ENCODE measurements around the gene HERC2. TPM values are rescaled to one million over a fixed set of nuclear protein-coding genes. Genes with fewer than 3 reads are reported as not detected.

HERC2 gene
- total and polyA plus RNA-seq, 2 of the 8 experiments (the other 6 are each of a cell fraction or from before 2014, with no cell fraction given) = 83.0 to 88.7 TPM

GRCh38 chr15:28131946-28132345, 190.0 kb downstream of the HERC2 start:
- H3K36me3 ChIP-seq (ENCODE audit: control insufficient read depth in 2 of 4, insufficient read depth in 4 of 4, low read length in 3 of 4) = peaks cover 6 to 31% (median 18%) of the 10 kb centered on the region in 4 experiments; a peak in 7 of 8 replicates
- H2AFZ ChIP-seq (ENCODE audit: low read length) = no peak overlapping the region
- H3K18ac ChIP-seq (ENCODE audit: extremely low read depth, low read length) = no peak overlapping the region
- no peak overlapping the region for H4K5ac ChIP-seq (ENCODE audit: insufficient read length, low read depth, low read length)
- H3K23me2 ChIP-seq (ENCODE audit: low read depth, low read length) = 0 out of 2 replicates have a peak, but pooled peaks cover 1% of the 10 kb centered on the region
- H3K9ac ChIP-seq (replicated peaks in 1 of 4; ENCODE audit: extremely low read depth in 1 of 4, low read depth in 3 of 4, low read length in 3 of 4) = no peak overlapping the region
- 88% methylated on average over 13 of the region's 13 CpGs; no CpG with 5 or more reads in 1 of the 2 experiments for WGBS, 2 experiments (ENCODE audit: extremely low coverage in 1 of 2, insufficient coverage in 1 of 2, insufficient read length in 1 of 2, insufficient replicate concordance in 2 of 2, low coverage in 1 of 2, low lambda C conversion rate in 2 of 2, missing lambda C conversion rate in 1 of 2)
- H2BK15ac ChIP-seq (ENCODE audit: low read length) = no peak overlapping the region
- H3K4me3 ChIP-seq (ENCODE audit: extremely low read depth in 1 of 4, insufficient read depth in 2 of 4, low read depth in 3 of 4, low read length in 4 of 4) = no peak overlapping the region
- no peak overlapping the region for H3K4me2 ChIP-seq (ENCODE audit: insufficient read depth in 1 of 2, low read depth in 2 of 2, low read length in 2 of 2)
- no peak overlapping the region for H2BK12ac ChIP-seq (ENCODE audit: low read depth, low read length)
- no peak overlapping the region for H3K4ac ChIP-seq (replicated peaks; ENCODE audit: insufficient read length, low read depth, low read length)
- H2AK5ac ChIP-seq (ENCODE audit: low read depth, low read length) = no peak overlapping the region
- no peaks in the 10 kb centered on the region for H3K9me3 ChIP-seq (ENCODE audit: insufficient read depth in 2 of 2, low read depth in 1 of 2, low read length in 1 of 2)
- no peak overlapping the region for H3K23ac ChIP-seq (ENCODE audit: insufficient read length)
- FAIRE-seq (no peak), DNase-seq (ENCODE audit: low read depth in 1 of 2, low spot score in 2 of 2) (no peak)
- peaks cover 4 to 5% of the 10 kb centered on the region in 2 experiments for H4K20me1 ChIP-seq (replicated peaks in 1 of 2; ENCODE audit: control insufficient read depth in 1 of 2, insufficient read depth in 2 of 2, low read length in 2 of 2)
- no peak overlapping the region for H3K14ac ChIP-seq (ENCODE audit: insufficient read length)
- H3K56ac ChIP-seq (replicated peaks; ENCODE audit: insufficient read length, low read depth, low read length) = no peak overlapping the region
- H2BK5ac ChIP-seq (ENCODE audit: low read depth, low read length) = 0 out of 2 replicates have a peak overlapping the region, but pooled peaks have one; percentile 41
- POLR2A ChIA-PET (ENCODE audit: partially characterized antibody) = no interaction called here
- H2BK120ac ChIP-seq (replicated peaks; ENCODE audit: low read depth, low read length) = no peak overlapping the region
- H3K79me2 ChIP-seq (ENCODE audit: control insufficient read depth in 1 of 2, insufficient read depth in 2 of 2, low read length in 2 of 2) = no peaks in the 10 kb centered on the region; a peak in 1 of 4 replicates
- peaks cover 2% of the 10 kb centered on the region; the same call in 1 of the 2 replicates for H3K79me1 ChIP-seq (ENCODE audit: low read depth, low read length)
- no peak overlapping the region for H4K8ac ChIP-seq (ENCODE audit: extremely low read depth, insufficient read depth, low read length)
- CTCF ChIA-PET (ENCODE audit: partially characterized antibody) = no interaction called here
- no peak overlapping the region for H2BK20ac ChIP-seq (ENCODE audit: low read length)
- no peak overlapping the region for H3K27ac ChIP-seq (ENCODE audit: low read depth, low read length)
- no peaks in the 10 kb centered on the region for H3K27me3 ChIP-seq (replicated peaks in 1 of 4; ENCODE audit: control insufficient read depth in 3 of 4, extremely low read depth in 1 of 4, insufficient read depth in 3 of 4, low read length in 3 of 4)
- peaks cover 0 to 8% (median 4%) of the 10 kb centered on the region in 4 experiments; a peak in 5 of 7 replicates for H3K4me1 ChIP-seq (replicated peaks in 1 of 4; ENCODE audit: control insufficient read depth in 3 of 4, insufficient read depth in 4 of 4, low read length in 3 of 4)
- no peak overlapping the region for H4K91ac ChIP-seq (replicated peaks; ENCODE audit: insufficient read length, low read length)
- no peak for TF ChIP-seq SRF (IDR thresholded peaks at IDR 0.05; ENCODE audit: low read depth, low read length)
- no peak for TF ChIP-seq BCL11A (IDR thresholded peaks at IDR 0.05; ENCODE audit: low read depth in 2 of 2, low read length in 2 of 2)
- no peak for TF ChIP-seq NANOG (IDR thresholded peaks at IDR 0.05; ENCODE audit: insufficient read depth, low read depth, low read length, poor library complexity, severe bottlenecking)
- TF ChIP-seq SP4 (IDR thresholded peaks at IDR 0.05; ENCODE audit: low read length) = no peak
- TF ChIP-seq CTBP2 (IDR thresholded peaks at IDR 0.05; ENCODE audit: borderline replicate concordance, insufficient read depth, insufficient read length, low read length) = no peak
- TF ChIP-seq RFX5 (IDR thresholded peaks at IDR 0.05; ENCODE audit: borderline replicate concordance, low read depth, low read length) = no peak
- no peak for TF ChIP-seq EP300 (IDR thresholded peaks at IDR 0.05; ENCODE audit: borderline replicate concordance in 1 of 2, low read depth in 2 of 2, low read length in 2 of 2)
- TF ChIP-seq ASH2L (IDR thresholded peaks at IDR 0.05; ENCODE audit: low read length) = no peak
- TF ChIP-seq NRF1 (IDR thresholded peaks at IDR 0.05; ENCODE audit: low read depth, low read length) = no peak
- no peak for TF ChIP-seq TAF1 (IDR thresholded peaks at IDR 0.05; ENCODE audit: low read depth, low read length)
- TF ChIP-seq SIRT6 (IDR thresholded peaks at IDR 0.05; ENCODE audit: low read length) = no peak
- TF ChIP-seq EGR1 (IDR thresholded peaks at IDR 0.05; ENCODE audit: borderline replicate concordance, low read depth, low read length) = no peak
- TF ChIP-seq TEAD4 (IDR thresholded peaks at IDR 0.05; ENCODE audit: low read depth, low read length) = no peak
- no peak for TF ChIP-seq CBX8 (IDR thresholded peaks at IDR 0.05; ENCODE audit: borderline replicate concordance, low read depth, low read length)
- no peak for TF ChIP-seq SP2 (IDR thresholded peaks at IDR 0.05; ENCODE audit: low read length)
